DND-41 (cell line): Measurements from ENCODE around the gene CYP4F22.
"Not testable (repeated sequence)": the region's sequence is repeated elsewhere in the genome, so short reads cannot be mapped to it uniquely, and the experiment has no call there.

Source experiments
- ATAC-seq: fragments of 200-7000 bp; cut with Tn5 transposase; 3 replicates; pipeline ENCODE4 v1.9.1; 2021; ENCODE audit warnings: low read depth; ENCODE audit not compliant: insufficient read depth
- DNase-seq: peaks from one replicate; pipeline ENCODE4 v3.0.0-alpha.2; 2020
- H2AFZ ChIP-seq: 2 replicates; pipeline ENCODE4 v1.6.0; 2012; ENCODE audit warnings: low read depth, low read length
- H3K27ac ChIP-seq: 2 replicates; pipeline ENCODE4 v1.5.1; 2012; ENCODE audit warnings: low read length, inconsistent platforms
- H3K27me3 ChIP-seq: fragments of 200-600 bp; sonication (generic); 2 replicates; pipeline ENCODE4 v1.6.0; 2012; ENCODE audit warnings: low read length, mild to moderate bottlenecking, inconsistent platforms; ENCODE audit not compliant: insufficient read depth, poor library complexity
- H3K36me3 ChIP-seq: 2 replicates; pipeline ENCODE4 v1.5.1; 2012; ENCODE audit warnings: low read length, inconsistent platforms; ENCODE audit not compliant: insufficient read depth
- H3K4me1 ChIP-seq: 2 replicates; pipeline ENCODE4 v1.5.1; 2012; ENCODE audit warnings: mild to moderate bottlenecking, low read length; ENCODE audit not compliant: insufficient read depth
- H3K4me2 ChIP-seq: 2 replicates; pipeline ENCODE4 v1.6.0; 2012; ENCODE audit warnings: mild to moderate bottlenecking, moderate library complexity, low read length, inconsistent platforms; ENCODE audit not compliant: insufficient read depth
- H3K4me3 ChIP-seq, 2 experiments: fragments of 200-600 bp in 1 of 2; shearing (Covaris generic) in 1 of 2; 2 replicates each; pipeline ENCODE4 v1.5.1; 2012 to 2016; ENCODE audit warnings: inconsistent platforms in 2 of 2, low read length in 2 of 2, mild to moderate bottlenecking in 2 of 2, low read depth in 1 of 2, moderate library complexity in 1 of 2
- H3K79me2 ChIP-seq: 2 replicates; pipeline ENCODE4 v1.6.0; 2012; ENCODE audit warnings: low read length, inconsistent platforms; ENCODE audit not compliant: insufficient read depth
- H3K9ac ChIP-seq: 2 replicates; pipeline ENCODE4 v1.6.0; 2012; ENCODE audit warnings: low read depth, mild to moderate bottlenecking, inconsistent platforms, low read length, moderate library complexity
- H3K9me3 ChIP-seq: 2 replicates; pipeline ENCODE4 v1.5.1; 2012; ENCODE audit warnings: low read length, moderate library complexity, mild to moderate bottlenecking, inconsistent platforms; ENCODE audit not compliant: insufficient read depth, severe bottlenecking
- H4K20me1 ChIP-seq: 2 replicates; pipeline ENCODE4 v1.6.0; 2012; ENCODE audit warnings: low read length; ENCODE audit not compliant: insufficient read depth
- EZH2 ChIP-seq: IDR thresholded peaks from 3 replicates; pipeline ENCODE4 v1.6.1; 2012; ENCODE audit warnings: borderline replicate concordance, low read depth, mild to moderate bottlenecking, moderate library complexity, low read length, inconsistent platforms; ENCODE audit not compliant: severe bottlenecking
- TF ChIP-seq, protein P1 (sequence below): IDR thresholded peaks from 2 replicates; pipeline ENCODE4 v1.5.1; 2012; ENCODE audit warnings: borderline replicate concordance, low read length, moderate library complexity, mild to moderate bottlenecking; ENCODE audit not compliant: poor library complexity, severe bottlenecking; ENCODE audit errors: extremely low read depth

The CYP4F22 gene

DNA sequence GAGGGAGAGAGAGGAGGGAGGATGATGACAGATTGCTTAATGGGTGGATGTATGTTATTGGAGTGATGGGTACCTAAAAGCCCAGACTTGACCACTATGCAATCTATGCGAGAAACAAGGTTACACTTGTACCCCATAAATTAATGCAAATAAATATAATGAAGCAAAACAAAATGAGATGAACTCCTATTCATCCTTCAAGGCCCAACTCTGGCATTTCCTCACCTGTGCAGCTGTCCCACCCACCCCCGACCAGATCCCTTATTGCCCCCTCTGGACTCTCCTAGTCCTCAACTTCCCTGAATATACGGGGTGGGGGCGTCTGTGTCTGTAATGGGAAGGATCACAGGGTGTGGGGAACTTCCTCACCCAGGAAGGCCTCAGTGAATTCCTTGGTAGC lies 33.2 kb upstream of the CYP4F22 start:
- no peak for ATAC-seq
- no peaks in the 10 kb centered on the region for H3K79me2 ChIP-seq
- H3K4me2 ChIP-seq = no peak overlapping the region
- H3K4me3 ChIP-seq = no peak overlapping the region
- H2AFZ ChIP-seq = no peak overlapping the region
- no peaks in the 10 kb centered on the region for H3K9me3 ChIP-seq
- H4K20me1 ChIP-seq = no peaks in the 10 kb centered on the region
- H3K27ac ChIP-seq = no peak overlapping the region
- H3K36me3 ChIP-seq = no peaks in the 10 kb centered on the region
- no peak for TF ChIP-seq EZH2
- TF ChIP-seq, protein P1, sequence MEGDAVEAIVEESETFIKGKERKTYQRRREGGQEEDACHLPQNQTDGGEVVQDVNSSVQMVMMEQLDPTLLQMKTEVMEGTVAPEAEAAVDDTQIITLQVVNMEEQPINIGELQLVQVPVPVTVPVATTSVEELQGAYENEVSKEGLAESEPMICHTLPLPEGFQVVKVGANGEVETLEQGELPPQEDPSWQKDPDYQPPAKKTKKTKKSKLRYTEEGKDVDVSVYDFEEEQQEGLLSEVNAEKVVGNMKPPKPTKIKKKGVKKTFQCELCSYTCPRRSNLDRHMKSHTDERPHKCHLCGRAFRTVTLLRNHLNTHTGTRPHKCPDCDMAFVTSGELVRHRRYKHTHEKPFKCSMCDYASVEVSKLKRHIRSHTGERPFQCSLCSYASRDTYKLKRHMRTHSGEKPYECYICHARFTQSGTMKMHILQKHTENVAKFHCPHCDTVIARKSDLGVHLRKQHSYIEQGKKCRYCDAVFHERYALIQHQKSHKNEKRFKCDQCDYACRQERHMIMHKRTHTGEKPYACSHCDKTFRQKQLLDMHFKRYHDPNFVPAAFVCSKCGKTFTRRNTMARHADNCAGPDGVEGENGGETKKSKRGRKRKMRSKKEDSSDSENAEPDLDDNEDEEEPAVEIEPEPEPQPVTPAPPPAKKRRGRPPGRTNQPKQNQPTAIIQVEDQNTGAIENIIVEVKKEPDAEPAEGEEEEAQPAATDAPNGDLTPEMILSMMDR = no peak
- DNase-seq = no peak
- H3K27me3 ChIP-seq = no peaks in the 10 kb centered on the region
- H3K4me1 ChIP-seq = no peaks in the 10 kb centered on the region
- no peak overlapping the region for H3K9ac ChIP-seq

DNA sequence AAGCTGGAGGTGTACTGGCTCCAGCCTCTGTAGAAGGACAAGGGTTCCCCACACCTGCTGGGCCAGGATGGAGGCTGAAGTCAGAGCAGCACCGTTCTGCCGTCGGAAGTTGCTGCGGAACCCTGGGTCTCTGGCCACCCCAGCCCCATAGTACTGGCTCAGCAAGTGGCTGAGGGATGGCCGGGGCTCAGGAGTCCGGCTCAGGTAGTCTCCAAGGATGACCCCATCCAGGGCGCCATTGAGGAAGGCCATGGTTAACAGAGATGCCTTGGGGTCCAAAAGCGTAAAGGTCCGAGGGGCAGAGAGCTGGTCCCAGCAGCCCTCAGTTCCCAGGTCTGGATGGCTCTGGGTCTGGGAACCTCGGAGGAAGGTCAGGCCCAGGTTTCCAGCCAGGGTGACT lies 32.7 kb upstream of the CYP4F22 start:
- Histone ChIP-seq H4K20me1 (no peaks in the 10 kb centered on the region), H3K4me2 (no peak overlapping the region), H2AFZ (no peak overlapping the region), H3K4me3 (no peak overlapping the region), H3K9ac (no peak overlapping the region), H3K9me3 (no peaks in the 10 kb centered on the region), H3K79me2 (no peaks in the 10 kb centered on the region), H3K4me1 (no peaks in the 10 kb centered on the region), H3K27ac (no peak overlapping the region), H3K36me3 (no peaks in the 10 kb centered on the region), H3K27me3 (no peaks in the 10 kb centered on the region)
- no peak for TF ChIP-seq EZH2
- TF ChIP-seq, protein P1 = no peak
- ATAC-seq (no peak), DNase-seq (no peak)

DNA sequence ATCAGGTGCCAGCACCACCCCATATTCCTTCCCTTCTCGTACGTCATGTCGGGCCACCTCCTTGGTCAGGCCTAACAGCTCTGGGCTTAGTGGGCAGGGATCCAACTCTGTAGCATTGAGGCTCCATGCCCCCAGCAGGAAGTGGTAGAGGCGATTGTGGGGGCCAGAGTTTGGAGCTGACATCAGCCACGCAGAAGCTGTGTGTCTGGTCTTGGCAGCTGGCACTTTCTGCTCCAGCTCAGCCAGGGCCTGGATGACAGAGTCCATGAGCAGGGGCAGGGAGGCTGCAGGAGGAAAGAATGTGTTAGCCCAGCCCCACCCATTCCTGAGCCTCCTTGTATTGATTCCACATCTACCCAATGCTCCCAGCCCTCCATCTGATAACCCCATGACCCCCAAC lies 32.0 kb upstream of the CYP4F22 start:
- H3K9me3 ChIP-seq = no peaks in the 10 kb centered on the region
- peak; percentile 50; the same call in 1 of the 3 replicates for ATAC-seq
- H2AFZ ChIP-seq = no peak overlapping the region
- H3K79me2 ChIP-seq = no peaks in the 10 kb centered on the region
- H3K36me3 ChIP-seq = no peaks in the 10 kb centered on the region
- no peak for TF ChIP-seq EZH2
- TF ChIP-seq, protein P1 = no peak
- H3K4me1 ChIP-seq = no peaks in the 10 kb centered on the region
- H4K20me1 ChIP-seq = no peaks in the 10 kb centered on the region
- no peaks in the 10 kb centered on the region for H3K27me3 ChIP-seq
- no peak overlapping the region for H3K4me3 ChIP-seq
- DNase-seq = peak; percentile 28
- no peak overlapping the region; the same call in 1 of the 2 replicates for H3K27ac ChIP-seq
- H3K9ac ChIP-seq = no peak overlapping the region
- H3K4me2 ChIP-seq = no peak overlapping the region

DNA sequence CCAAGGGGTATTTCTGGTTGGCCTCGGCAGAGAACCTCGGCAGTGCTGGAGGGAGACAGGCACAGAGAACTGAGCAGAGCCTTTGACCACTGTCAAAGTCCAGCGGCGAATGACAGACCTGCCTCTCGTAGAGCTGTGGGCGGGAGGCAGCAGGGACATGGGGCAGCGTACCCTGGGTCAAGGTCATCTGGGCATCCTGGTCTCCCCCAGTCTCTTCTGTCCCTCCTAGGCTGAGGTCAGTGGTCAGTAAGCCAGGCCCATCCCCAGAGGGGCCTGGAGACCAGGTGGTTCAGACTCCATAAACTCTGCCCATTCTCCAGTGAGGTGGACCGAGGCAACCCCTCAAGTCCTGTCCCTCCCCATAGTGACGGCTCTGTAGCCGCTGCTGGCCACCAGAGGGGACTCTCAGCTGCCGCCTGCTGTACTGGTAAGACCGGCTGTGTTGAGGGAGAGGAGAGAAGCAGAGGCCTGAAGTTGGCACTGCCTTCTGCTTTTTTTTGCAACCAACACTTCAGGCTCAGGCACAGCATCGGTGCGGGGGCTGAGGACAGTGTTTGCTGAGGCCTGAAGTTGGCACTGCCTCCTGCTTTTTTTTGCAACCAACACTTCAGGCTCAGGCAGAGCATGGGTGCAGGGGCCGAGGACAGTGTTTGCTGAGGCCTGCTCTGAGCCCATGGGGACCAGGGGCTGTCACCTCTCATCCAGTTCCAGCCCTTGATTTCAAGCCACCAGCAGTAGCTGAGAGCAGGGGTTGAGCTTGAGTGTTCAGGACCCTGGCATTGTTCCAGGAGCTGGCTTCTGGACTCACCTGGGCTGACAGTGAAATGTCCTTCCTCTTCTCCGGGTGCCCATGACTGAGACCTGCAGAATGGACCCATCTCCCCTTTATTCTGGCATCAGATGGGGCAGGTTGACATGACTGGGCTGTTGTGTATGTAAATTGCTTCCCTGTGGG lies 28.7 kb upstream of the CYP4F22 start, which contains the start of gene PGLYRP2:
TSS of gene PGLYRP2 (minus strand) at position 111 of the 955 bp plus-strand sequence. CDS start 130 bp downstream, outside the sequence.
- H3K27me3 ChIP-seq = no peaks in the 10 kb centered on the region
- H4K20me1 ChIP-seq = no peaks in the 10 kb centered on the region
- H3K4me3 ChIP-seq = no peak within 1 kb of the TSS
- ATAC-seq (no peak), DNase-seq (no peak)
- H3K4me2 ChIP-seq = no peak within 1 kb of the TSS
- TF ChIP-seq, protein P1 = no peak
- TF ChIP-seq EZH2 = no peak
- H3K9ac ChIP-seq = no peak within 1 kb of the TSS
- H3K27ac ChIP-seq = no peak within 1 kb of the TSS
- no peak within 1 kb of the TSS for H2AFZ ChIP-seq
- no peaks in the 10 kb centered on the region for H3K9me3 ChIP-seq
- H3K4me1 ChIP-seq = no peaks in the 10 kb centered on the region
- H3K36me3 ChIP-seq = no peaks in the 10 kb centered on the region
- H3K79me2 ChIP-seq = no peaks in the 10 kb centered on the region

DNA sequence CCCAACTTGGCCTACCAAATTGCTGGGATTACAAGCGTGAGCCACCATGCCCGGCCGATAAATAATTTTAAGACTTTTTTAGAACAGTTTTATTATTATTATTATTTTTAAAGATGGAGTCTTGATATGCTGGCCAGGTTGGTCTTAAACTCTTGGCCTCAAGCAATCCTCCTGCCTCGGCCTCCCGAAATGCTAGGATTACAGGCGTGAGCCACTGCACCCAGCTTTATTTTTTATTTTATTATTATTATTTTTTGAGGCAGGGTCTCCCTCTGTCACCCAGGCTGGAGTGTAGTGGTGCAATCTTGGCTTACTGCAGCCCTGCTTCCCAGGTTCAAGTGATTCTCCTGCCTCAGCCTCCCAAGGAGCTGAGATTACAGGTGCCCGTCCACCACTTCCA lies 27.3 kb upstream of the CYP4F22 start:
- not testable (repeated sequence) for H3K9ac ChIP-seq, H3K27ac ChIP-seq, H3K4me3 ChIP-seq, H3K79me2 ChIP-seq, H4K20me1 ChIP-seq, H3K27me3 ChIP-seq, H3K36me3 ChIP-seq, H3K4me1 ChIP-seq, H2AFZ ChIP-seq, ATAC-seq, H3K4me2 ChIP-seq, DNase-seq, H3K9me3 ChIP-seq
